BE2C (cell line): ENCODE measurements around the gene HOXD4.

ENCODE experiments used
- DNase-seq: peaks from one replicate; pipeline ENCODE4 v3.0.0-alpha.2; 2020
- H3K27me3 ChIP-seq: fragments of 250-450 bp; sonication (Bioruptor Pico); 2 replicates; pipeline ENCODE4 v1.5.1; 2020; ENCODE audit warnings: mild to moderate bottlenecking
- H3K36me3 ChIP-seq: fragments of 250-450 bp; sonication (Bioruptor Pico); 2 replicates; pipeline ENCODE4 v1.5.1; 2020; ENCODE audit warnings: mild to moderate bottlenecking
- H3K4me1 ChIP-seq: fragments of 250-450 bp; sonication (Bioruptor Pico); 2 replicates; pipeline ENCODE4 v1.5.1; 2020
- H3K4me3 ChIP-seq: 2 replicates; pipeline ENCODE4 v1.5.1; 2011; ENCODE audit warnings: low read depth, low read length
- H3K9me3 ChIP-seq: fragments of 250-450 bp; sonication (Bioruptor Pico); 2 replicates; pipeline ENCODE4 v1.5.1; 2020
- CTCF ChIP-seq: IDR thresholded peaks from 2 replicates; pipeline ENCODE4 v1.5.1; 2012; ENCODE audit warnings: mild to moderate bottlenecking, low read depth, low read length

Gene HOXD4

GRCh38 chr2:176165370-176166050 lies 14.2 kb downstream of the HOXD4 start:
- TF ChIP-seq CTCF = no peak
- no peaks in the 10 kb centered on the region for H3K4me1 ChIP-seq
- no peak overlapping the region for H3K4me3 ChIP-seq
- H3K36me3 ChIP-seq = no peaks in the 10 kb centered on the region
- no peaks in the 10 kb centered on the region for H3K27me3 ChIP-seq
- H3K9me3 ChIP-seq = no peaks in the 10 kb centered on the region
- no peak for DNase-seq

GRCh38 chr2:176166272-176166671 lies 14.9 kb downstream of the HOXD4 start:
- Histone ChIP-seq H3K4me1 (no peaks in the 10 kb centered on the region), H3K27me3 (no peaks in the 10 kb centered on the region), H3K36me3 (no peaks in the 10 kb centered on the region), H3K9me3 (no peaks in the 10 kb centered on the region), H3K4me3 (no peak overlapping the region)
- TF ChIP-seq CTCF = no peak
- no peak for DNase-seq

DNA sequence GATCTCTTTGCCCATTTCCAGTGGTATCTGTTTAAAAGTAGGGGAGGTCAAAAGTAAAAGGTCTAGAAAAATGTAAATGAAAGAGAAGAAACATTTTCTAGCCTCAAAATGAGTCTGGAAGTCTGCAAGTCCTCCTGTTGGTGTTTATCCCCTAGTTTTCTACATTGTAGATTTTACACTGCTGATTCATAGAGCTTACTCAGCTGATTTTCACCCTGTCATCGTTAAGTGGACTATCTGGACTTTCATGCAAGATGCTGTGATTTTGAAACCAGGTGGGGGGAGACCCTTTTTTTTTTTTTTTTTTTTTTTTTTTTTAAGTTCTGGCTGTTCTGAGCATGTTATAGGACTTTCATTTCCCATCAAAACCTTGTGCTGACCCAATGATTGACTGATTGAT lies 16.0 kb downstream of the HOXD4 start:
- Histone ChIP-seq H3K9me3 (no peaks in the 10 kb centered on the region), H3K4me3 (no peak overlapping the region), H3K4me1 (no peaks in the 10 kb centered on the region), H3K27me3 (no peaks in the 10 kb centered on the region), H3K36me3 (peaks cover 5% of the 10 kb centered on the region; the same call in 1 of the 2 replicates)
- no peak for DNase-seq
- no peak for TF ChIP-seq CTCF

DNA sequence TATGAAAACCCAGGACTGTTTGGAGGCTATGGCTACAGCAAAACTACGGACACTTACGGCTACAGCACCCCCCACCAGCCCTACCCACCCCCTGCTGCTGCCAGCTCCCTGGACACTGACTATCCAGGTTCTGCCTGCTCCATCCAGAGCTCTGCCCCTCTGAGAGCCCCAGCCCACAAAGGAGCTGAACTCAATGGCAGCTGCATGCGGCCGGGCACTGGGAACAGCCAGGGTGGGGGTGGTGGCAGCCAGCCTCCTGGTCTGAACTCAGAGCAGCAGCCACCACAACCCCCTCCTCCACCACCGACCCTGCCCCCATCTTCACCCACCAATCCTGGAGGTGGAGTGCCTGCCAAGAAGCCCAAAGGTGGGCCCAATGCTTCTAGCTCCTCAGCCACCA lies 17.8 kb downstream of the HOXD4 start:
- no peaks in the 10 kb centered on the region for H3K4me1 ChIP-seq
- TF ChIP-seq CTCF = no peak
- peaks cover 5% of the 10 kb centered on the region for H3K36me3 ChIP-seq
- H3K27me3 ChIP-seq = no peaks in the 10 kb centered on the region
- no peaks in the 10 kb centered on the region for H3K9me3 ChIP-seq
- no peak for DNase-seq
- H3K4me3 ChIP-seq = no peak overlapping the region

- peaks cover 5% of the 10 kb centered on the region for H3K36me3 ChIP-seq
- no peaks in the 10 kb centered on the region for H3K27me3 ChIP-seq
- no peak for TF ChIP-seq CTCF
- no peaks in the 10 kb centered on the region for H3K4me1 ChIP-seq
- DNase-seq = no peak
- H3K4me3 ChIP-seq = no peak overlapping the region
- H3K9me3 ChIP-seq = no peaks in the 10 kb centered on the region
These were observed 18.4 kb downstream of the HOXD4 start for GRCh38 chr2:176169711-176170110.

DNA sequence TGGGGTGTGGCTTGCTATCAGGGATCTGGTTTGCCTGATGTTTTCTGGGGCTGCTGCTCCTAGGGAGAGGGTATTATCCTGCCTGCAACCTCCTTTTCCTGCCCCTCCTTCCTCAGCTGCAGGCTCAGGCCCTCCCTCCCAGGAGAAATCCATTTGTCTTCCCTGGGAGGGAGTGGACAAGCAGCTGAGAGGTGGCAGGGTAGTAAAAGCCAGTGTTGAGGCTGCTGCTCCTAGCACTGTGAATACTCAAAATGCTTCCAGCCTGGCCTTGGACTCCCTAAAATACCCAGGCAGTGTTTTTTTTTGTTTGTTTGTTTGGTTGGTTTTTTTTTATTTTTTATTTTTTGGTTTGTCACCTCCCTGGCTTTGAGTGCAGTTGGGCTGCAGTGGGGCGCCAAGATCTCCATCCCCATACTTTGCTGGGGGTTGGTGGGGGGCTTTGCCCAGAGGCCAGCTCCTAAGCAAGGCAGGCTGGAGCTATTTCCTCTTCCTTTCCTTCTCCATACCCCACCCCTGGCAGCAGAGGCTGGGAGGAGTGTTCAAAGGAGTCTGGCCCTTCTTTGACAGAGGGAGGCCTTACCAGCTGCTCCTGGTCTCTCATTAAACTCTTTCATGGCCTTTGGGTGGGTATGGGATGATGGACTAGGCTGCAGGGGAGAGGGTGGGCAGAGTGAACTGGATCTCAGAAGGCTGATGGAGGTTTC lies 19.4 kb downstream of the HOXD4 start:
- H3K27me3 ChIP-seq = no peaks in the 10 kb centered on the region
- no peak for TF ChIP-seq CTCF
- no peak for DNase-seq
- peaks cover 5% of the 10 kb centered on the region for H3K36me3 ChIP-seq
- H3K4me1 ChIP-seq = peaks cover 7% of the 10 kb centered on the region
- H3K9me3 ChIP-seq = no peaks in the 10 kb centered on the region
- H3K4me3 ChIP-seq = no peak overlapping the region
